GM21390 (cell line): Measurements from ENCODE around the gene COBL.

Experiments used
- ATAC-seq: cut with Tn5 transposase; IDR thresholded peaks from one replicate; pipeline ENCODE4 v1.9.1; 2021; ENCODE audit not compliant: unreplicated experiment

Gene COBL

DNA sequence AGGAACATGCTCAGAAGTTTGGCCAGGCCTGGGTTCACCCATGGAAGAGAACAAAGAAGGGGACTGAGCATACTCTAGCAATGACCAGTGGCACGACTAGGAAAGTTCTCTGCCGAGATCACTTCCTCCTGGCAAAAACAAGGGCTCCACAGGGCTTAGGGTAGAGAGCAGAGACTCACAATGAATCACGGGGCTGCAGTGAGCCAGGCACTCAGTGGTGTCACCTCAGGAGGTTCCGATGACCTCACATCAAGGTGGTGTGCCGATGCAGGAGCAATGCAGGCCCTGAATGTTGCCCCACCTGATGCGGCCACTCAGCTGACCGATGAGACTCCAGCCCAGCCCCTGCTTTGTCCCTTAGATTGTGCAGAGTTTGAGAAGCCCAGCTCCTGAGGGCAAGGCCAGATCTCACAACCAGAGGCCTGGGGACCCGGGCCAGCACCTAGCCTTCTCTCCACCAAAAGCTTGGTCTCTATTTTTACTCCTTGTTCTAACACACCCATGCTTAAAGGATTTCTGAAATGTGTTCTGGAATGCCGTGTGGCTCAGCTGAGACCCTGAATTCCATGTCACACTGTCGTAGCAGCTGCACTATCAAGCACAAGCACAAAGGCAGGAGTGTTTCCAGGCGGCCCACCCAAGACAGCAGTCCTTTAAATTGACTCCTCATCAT, 60.9 kb downstream of the COBL start:
- ATAC-seq, result no peak

DNA sequence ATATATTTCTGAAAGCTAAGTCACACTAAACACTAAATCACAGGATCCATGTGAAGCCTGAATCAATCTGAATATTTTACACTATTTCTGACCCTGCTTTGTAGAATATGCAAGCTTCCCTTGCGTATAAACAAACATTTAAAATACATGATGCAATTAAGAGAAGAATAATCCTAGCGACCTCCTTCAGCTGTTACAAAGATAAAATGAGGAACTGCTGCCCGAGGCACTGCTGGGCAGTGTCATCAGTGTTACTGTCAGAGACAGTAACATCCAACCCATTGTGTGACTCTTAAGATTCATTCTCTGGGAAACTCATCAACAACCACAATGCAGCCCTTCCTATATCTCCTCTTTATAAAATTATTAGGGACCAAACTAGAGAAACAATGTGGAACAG, 61.6 kb downstream of the COBL start:
- ATAC-seq, result no peak

DNA sequence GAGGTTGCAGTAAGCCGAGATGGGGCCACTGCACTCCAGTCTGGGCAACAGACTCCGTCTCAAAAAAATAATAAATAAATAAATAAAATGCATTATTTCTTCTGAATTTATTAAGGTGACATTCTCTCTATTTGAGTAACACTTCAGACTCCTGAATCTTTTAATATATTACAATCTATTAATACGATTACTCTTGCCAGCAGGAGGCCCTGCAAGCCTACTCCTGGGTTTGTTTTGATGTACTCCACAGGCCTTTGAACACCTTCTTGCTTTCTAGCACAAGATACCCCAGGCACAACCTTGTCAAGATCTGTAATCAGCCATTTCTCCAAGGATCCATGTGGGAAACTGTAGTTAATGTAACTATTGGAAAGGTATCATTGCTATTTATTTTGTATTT, 63.5 kb downstream of the COBL start:
- no peak for ATAC-seq

DNA sequence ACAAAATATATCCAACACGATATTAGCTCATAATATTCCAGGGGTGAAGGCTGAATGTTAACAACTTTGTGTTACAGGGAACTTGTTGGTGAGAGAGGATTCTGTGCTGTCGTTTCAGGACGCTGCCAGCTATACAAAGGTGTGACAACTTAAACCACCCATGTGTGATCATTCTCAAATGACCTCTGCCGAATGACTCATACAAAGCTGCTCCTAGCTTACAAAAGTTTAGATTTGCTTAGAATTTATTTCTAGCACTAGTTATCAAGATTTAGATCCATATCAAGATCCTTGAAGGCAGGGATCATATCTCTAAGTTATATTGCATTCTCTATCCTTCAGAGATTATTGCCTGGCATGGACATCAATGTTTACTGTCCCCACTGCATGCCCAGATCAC, 65.3 kb downstream of the COBL start:
- no peak for ATAC-seq

DNA sequence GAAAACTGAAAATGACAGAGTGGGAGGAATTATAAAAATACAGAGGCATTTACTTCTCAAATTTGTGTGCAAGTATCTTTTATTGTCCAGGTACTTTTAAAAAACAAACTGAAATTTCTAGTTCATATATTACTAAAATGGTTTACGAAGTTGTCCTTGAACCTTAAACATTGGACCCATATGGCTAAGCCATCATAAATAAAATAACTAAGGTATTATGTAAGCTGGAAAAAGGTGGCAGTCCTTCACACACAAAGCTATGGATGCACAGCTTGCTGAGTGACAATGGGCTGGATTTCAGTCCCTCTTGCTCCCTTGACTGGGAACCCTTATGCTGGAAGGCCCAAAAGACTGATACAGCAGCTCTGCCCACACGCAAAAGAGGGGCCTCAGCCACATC, 66.1 kb downstream of the COBL start:
- ATAC-seq, result no peak

DNA sequence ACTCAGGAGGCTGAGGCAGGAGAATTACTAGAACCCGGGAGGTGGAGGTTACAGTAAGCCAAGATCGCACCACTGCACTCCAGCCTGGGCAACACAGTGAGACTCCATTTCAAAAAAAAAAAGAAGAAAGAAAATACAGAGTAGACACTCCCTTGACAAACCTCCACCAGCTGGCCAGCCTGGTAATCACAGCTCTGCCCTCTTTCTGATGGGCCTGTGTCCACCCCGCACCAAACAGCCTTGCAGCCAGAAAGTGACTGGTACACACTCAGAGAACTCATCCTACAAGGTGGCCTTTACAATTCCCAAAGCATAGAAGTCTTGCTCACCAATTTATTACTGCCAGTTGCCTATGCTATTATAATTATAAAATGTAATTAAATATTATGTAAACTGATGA, 66.6 kb downstream of the COBL start:
- ATAC-seq, result no peak

DNA sequence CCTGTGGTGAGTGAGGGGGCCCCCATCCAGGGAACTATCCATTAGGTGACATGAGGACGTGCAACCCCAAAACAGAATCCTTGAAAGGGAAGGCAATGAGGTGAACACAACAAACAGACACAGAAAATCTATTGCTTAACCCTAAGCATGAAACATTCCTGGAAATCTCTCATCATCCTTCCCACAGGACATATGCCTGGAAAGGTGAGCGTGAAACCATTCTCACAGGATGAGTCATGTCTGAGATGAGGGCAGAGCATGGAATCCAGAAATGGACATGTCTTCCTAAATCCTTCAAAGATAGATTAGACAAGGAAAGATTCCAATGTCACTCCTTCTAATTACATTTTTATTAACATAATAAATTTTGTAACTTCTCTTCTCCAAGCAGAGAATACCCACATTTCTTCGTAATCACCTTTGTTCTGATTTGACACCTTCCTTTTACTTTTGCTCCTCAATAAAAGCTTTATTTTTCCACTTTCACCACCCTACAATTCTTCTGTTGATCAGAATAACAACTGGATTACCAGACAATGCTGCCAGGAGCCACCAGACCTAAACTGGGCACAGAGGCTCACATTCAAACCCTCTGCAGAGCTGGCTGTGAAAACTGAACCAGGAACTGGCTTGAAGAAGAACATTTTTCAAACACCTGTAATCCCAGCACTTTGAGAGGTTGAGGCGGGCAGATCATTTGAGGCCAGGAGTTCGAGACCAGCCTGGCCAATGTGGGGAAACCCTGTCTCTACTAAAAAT, 67.2 kb downstream of the COBL start:
- no peak for ATAC-seq

DNA sequence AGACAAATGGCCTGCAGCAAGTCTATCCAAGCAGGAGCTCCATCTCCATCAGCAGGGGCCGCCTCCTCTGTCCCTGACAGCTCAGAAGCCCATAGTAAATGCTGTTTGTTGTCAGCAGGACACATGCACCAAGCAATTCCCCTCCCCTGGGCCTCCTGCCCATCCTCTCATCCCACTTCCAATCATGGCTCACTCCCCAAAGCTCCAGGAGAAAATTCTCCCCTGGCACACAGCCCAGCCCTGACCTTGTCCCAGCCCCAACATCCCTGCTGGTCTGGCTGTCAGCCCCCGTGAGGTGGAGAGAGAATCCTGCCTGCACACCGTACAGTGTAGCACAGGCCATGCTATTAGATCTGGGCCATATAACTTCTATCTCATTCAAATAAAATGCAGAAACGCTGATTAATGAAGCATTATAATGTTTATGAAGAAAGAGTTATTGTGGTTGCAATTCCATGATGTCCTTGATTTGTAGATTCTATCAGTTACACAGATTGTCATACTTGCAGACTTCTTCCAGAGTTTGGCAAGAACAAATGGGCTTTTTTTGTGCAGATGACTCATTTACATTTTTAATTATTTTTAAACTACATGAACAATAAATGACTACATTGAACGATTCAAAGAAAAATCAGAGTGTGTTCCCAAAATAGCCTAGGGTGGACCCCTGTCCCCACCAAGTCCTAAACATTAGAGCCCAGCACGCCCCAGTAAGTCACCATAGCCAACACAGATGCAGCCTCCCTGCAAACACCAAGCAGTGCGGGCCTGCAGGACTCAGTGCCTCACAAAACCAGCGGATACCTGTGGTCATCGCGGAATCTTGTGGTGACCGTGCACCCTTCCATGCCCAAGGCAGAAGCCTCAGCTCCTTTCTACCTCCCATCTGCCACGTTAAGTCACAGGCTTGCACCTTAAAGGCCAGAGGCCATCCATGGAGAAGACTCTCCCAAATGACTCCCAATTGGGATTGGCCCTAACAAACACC, 70.1 kb downstream of the COBL start:
- no peak for ATAC-seq

DNA sequence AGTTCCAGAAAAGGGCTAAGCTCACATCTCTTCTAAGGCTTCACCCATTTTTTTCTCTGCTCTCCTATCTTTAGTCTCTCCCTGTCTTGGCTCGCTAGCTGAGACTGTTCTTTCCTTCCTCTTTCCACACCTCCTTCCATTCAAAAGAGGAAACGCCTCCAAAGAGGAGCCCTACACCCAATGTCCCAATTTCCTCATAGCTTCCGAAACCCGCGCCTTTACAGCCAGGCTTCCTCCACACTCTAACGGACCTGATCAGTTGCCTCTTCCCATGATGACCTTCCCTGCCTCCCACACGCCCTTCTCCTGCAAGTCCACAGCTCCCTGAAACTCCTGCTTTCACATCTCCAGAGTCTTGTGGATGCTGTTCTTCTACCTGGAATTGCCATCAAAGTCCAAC, 71.7 kb downstream of the COBL start:
- ATAC-seq, result no peak

DNA sequence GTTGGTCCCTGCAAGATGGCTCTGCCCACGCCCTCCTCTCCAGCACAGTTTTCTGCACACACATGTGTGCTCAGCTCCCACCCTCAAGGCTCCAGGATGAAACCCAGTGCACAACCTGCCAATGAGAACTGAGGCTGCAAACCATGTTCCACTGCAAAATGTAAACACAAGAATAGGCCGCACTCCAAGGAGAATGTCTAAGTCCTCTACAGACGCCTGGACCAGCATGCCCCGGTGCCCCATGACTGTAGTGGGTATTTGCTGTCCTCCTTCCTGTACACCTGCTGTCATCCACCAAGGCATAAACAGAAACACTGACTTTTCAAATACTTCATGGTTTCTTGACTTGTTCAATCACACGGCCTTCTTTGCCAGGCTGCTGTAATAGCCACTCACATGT, 72.6 kb downstream of the COBL start:
- ATAC-seq, result no peak

DNA sequence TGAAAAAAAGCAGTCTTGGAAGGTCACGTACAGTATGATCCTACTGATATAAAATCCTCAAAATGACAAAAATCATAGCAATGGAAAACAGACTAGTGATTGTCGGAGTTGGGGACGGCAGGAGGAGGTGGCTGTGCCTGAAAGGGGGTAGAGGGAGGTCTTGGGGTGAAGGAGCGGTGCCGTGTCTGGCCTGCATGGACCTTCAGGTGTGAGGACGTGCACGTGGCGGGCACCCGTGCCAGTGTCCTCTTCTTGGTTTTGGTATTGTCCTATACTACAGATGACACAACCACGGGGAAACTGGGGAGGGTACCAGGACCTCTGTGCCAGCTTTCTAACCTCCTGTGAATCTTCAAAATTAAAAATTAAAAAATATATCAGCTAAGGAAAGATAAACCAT, 73.0 kb downstream of the COBL start:
- ATAC-seq, result no peak

DNA sequence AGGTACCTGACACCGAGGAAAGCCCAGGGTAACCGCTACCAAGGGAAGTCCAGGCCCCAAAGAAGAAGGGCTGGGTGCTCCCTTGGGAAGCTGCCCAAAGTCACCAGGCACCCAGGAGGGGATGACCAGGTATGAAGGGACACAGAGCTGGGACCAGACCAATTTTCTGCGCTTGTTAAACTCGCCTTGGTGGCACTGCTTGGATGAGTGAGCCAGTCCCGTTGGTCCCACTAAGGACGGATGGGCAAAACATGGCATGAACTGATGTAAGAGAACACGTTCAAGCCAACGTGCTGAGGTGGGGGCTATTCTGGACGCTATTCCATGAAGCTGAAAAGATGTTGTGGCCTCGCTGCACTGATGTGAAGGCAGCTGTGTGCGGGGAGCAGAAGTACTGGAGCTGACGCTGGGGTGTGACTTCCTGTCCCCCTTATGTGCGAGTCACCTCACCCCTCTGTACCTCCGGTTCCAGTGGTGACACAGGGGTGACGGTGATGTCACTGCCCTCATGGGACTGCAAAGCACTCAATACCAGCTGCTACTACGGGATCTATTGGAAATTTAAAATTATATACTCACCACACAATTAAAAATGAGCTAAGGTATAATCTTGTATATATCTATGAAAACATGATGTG, 73.6 kb downstream of the COBL start:
- no peak for ATAC-seq

DNA sequence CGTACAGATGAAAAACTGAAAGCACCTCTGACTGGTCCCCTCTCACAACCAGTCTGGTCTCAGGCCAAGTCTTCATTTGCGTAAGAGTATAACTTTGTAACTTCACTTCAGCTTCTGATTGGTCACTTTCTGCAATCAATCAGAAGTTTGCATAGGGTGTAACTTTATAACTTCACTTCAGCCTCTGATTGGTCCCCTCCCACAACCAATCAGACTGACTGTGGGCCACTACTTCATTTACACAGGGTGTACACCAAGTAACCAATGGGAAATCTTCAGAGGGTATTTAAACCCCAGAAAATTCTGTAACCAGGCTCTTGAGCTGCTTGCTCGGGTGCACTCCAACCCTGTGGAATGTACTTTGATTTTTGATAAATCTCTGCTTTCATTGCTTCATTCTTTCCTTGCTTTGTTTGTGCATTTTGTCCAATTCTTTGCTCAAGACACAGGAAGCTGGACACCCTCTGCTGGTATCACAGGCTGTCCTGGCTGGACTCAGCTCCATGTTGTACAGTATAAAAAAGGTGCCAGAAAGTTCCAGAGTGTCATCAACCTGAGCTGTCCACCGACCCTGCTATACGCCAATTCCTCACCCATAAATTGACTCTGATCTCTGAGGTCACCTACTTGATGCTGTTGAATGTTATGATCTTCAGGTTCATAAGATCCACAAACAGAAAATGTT, 74.5 kb downstream of the COBL start:
- no peak for ATAC-seq

DNA sequence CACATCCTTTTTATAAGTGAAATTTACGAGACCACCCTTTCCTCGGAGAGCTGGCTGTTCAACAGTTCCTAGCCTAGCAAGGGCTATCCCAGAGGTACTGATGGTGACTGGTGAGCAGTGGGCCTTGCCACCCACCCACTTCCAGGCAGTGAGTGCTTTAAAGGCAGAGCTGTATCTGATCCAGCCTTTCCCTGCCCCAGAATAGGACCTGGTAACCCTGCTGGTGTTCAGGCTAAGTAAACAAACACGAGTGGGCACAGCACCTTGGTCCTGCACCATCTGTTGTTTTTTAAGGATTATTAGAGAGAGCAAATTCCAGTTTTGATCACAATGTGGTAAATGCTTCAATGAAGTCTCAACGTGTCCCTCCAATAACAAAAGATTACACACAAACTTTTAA, 75.7 kb downstream of the COBL start:
- ATAC-seq, result no peak

DNA sequence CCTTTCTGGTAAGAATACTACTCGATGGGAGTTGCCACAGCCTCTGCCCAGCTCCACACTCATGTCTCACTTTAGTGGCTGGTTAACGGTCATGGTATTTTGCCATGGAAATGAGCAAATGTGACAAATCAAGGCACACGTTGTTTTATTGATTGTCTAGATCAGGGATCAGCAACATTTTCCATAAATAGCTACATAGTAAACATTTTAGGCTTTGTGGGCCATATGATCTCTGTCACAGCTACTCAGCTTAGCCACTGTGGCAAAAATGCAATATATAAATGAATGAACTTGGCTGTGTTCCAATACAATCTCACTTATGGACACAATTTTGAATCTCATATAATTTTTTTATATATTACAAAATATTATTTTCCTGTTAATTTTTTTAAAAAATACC, 76.9 kb downstream of the COBL start:
- no peak for ATAC-seq

DNA sequence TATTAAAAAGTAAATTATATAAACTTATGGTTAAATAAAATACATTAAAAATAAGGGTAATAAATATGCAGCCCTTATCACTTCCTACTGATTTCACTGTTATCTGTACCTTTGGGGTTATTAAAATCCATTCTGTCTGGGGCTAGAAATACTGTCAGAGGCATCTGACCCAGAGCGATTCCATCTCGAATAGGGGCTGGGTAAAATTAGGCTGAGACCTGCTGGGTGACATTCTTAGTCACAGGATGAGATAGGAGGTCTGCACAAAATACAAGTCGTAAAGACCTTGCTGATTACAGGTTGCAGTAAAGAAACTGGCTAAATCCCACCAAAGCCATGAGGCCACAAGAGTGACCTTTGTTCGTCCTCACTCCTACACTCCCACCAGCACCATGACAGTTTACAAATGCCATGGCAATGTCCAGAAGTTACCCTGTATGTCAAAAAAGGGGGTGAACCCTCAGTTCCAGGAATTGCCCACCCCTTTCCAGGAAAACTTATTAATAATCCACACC, 77.6 kb downstream of the COBL start:
- no peak for ATAC-seq

DNA sequence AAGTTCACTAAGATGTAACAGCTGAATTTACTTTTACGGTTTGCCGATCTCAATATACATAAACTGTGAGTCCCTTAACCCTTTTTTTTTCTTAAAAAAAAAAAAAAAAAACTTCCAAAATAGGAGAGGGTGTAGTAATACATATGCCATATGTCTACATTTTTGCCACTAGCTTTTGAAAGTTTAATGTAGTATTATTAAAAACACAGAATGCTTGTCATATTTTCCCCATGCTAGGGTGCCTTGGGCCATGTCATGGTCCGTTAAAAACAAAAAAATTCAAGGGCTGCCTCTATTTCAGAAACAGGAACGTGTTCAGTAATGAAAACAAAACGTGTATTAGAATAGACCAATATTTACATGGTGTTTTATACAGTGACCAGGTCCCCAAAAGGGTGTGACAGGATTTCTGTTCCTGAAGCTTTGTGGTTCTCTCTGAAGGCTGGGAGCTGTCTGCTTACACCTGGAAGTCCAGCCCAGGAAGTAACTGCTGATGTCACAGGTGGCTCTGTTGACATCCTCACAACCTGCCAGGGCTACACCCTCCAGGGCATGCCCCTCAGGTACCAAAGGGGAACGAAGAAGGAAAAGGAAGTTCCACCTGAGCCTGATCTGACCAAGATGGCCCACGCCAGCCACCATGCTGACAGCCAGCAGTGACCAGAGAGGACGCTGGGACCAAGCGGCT, 79.0 kb downstream of the COBL start:
- ATAC-seq, result no peak

DNA sequence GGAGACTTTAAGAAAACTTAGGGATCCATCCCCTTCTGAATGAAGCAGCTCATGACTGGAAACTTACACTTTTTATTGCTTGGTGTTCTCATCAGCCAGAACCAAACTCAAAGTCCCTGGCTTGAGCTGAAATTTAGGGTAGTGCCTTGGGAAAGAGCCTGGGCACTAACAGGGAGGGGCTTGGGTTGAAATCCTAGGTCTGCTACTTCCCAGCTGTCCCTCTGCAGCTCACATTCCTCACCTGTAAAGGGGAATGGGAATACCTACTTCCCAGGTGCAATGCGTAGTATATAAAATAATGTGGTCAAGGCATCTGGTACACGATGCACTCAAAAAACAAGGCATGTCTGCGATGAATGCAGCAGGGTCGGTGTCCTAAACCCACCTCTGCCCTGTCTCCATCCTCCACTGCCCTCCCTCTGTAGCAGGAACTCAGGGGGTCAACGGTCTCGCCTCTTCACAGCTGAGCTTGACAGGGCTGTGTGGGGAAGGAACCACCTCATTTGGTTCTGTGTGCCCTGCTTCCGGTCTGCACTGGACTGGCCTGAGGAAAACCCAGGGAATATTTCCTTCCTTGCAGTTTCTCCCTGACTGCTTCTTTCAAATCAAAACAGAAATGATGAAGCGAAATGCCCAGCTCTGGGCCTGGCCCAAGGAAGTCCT, 80.0 kb downstream of the COBL start:
- no peak for ATAC-seq

DNA sequence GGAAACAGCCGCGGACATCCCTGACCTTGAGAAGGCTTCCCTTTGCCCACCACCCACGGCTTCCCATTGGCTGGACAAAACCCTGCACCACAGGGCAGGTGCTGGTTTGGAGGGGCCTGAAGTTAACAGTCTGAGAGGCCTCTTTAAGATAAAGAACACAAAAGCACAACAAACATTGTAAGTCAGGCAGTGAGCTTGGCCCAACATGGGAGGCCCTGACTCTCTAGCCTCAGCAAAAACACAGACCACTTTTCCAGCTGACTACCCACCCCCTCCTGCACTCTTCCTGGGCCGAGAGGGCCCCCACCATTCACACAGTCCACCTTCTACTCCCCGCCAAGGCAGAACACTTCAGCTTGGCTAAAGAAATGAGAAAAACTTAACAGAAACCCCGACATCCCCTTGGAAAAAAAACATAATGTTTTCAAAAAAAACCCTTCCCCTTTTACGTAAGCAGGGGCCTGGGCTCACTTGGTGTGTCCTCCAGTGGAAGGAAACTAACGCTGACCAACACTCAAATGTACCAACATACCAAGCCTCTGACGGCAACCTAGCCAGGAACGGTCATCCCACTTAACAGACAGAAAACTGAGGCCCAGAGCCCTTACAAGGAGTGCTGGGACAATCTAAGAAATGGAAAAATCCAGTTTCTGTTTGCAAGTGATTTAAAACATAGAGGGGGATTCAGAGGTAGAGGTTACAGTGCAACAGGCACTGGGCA, 80.9 kb downstream of the COBL start:
- ATAC-seq, result no peak
